ENCODE results near the gene FGR. TPM values are rescaled to one million over a fixed set of nuclear protein-coding genes. Genes with fewer than 3 reads are reported as not detected.
A peak's percentile ranks its signal among the peaks of the same experiment; 100 is the strongest.
"Not testable (repeated sequence)": the region's sequence is repeated elsewhere in the genome, so short reads cannot be mapped to it uniquely, and the experiment has no call there.

The FGR gene
- not detected in 2 replicates for total RNA-seq (2014; rRNA removed; shearing (Covaris generic))
- not detected in 2 replicates for polyA plus RNA-seq (2015; cell fraction: cytosol; rRNA removed)
- not detected in 2 replicates for polyA plus RNA-seq (2015; cell fraction: nucleus; rRNA removed)

DNA sequence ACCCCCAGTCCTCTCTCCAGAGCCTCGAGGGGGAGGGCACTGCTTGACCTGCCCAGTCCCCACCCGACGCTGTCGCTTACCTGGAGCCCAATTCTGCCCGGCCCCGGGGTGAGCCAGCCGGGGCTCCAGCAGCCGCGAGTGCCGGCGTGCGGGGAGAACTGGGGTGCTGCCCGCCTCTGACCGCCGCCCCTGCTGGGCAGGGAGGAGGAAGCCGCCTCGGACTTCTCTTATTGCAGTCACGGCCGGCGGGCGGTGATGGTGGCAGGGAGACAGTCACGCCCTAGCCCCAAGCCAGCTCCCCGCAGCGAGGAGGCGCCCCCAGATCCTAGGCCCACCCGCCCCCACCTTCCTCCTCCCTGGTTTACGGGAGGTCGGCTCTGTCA lies at the start of gene FGR:
Gene FGR, minus strand, starts transcription at position 201 of the 383 bp plus-strand sequence. CDS start 11,269 bp downstream, outside the sequence.
- DNase-seq (ENCODE audit: low read depth) = no peak

DNA sequence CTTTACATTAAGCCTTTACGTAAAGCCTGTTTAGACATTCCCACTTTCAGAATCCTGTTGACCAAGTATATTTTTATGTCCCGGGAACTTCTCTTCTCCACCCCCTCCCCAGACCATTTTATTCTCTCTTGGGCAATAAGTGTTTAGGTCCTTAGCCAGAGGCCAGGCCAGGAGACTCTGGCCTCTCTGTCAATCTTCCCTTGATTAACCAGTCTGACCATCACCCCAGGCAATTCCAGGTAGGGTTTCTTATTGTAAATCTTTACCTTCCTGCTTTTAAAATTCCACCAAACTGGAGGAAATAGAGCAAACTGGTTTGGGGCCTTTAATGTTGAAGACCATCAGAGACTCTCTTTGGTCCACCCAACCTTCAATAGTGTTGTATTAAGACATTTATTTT lies 49.2 kb upstream of the FGR start:
- no peak for DNase-seq (ENCODE audit: low read depth)

DNA sequence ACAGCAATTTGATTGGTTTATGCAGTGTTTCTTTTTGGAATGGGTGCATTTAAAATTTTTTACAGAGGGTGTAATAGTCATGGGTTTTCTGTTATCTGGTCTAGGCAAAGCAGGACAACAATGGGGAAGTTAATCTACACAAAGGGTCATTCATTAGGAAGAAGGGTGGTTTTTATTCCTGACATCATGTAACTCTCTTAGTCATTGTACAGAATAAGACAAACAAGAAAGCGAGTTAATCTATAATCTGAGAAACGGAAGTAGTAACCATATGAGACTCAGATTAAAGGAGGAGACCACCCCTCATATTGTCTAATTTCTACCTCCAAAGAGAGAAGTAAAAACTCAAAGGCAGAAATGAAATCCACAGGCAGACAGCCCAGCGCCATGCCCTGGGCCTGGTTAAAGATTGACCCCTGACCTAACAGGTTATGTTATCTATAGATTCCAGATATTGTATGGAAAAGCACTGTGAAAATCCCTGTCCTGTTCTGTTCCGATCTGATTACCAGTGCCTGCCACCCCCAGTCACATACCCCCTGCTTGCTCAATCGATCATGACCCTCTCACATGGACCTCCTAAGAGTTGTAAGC lies 47.5 kb upstream of the FGR start:
- no peak for DNase-seq (ENCODE audit: low read depth)

DNA sequence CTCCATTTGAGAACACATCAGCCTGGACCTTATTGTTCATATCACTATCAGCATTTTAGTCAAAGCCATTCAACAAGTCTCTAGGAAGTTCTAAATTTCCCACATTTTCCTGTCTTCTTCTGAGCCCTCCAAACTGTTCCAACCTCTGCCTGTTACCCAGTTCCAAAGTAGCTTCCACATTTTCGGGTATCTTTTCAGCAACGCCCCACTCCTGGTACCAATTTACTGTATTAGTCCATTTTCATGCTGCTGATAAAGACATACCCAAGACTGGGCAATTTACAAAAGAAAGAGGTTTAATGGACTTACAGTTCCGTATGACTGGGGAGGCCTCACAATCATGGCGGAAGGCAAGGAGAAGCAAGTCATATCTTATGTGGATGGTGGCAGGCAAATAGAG lies 46.6 kb upstream of the FGR start:
- not testable (repeated sequence) for DNase-seq (ENCODE audit: low read depth)

DNA sequence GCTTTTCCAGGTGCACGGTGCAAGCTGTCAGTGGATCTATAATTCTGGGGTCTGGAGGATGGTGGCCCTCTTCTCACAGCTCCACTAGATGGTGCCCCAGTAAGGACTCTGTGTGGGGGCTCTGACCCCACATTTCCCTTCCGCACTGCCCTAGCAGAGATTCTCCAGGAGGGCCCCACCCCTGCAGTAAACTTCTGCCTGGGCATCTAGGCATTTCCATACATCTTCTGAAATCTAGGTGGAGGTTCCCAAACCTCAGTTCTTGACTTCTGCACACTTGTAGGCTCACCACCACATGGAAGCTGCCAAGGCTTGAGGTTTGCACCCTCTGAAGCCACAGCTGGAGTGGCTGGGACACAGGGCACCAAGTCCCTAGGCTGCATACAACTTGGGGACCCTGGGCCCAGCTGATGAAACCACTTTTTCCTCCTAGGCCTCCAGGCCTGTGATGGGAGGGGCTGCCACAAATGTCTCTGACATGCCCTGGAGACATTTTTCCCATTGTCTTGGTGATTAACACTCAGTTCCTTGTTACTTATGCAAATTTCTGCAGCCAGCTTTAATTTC lies 45.3 kb upstream of the FGR start:
- DNase-seq (ENCODE audit: low read depth) = not testable (repeated sequence)

DNA sequence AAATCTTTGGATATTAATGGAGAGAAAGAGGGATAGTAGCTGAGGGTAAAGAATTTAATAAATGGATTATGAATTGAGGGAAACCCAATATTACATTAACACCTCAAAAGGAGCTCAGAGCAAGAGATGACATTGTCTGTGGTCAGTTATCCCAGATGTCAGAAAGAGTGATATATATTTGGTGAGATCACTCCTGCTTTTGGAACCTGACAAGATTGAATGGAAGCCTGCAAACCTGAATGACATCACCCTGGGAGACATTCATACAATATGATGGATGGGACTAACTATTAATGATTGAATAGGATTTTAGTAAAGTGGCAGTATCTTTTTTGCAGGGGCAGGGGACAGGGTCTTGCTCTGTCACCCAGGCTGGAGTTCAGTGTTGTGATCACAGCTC lies 43.8 kb upstream of the FGR start:
- DNase-seq (ENCODE audit: low read depth) = no peak

DNA sequence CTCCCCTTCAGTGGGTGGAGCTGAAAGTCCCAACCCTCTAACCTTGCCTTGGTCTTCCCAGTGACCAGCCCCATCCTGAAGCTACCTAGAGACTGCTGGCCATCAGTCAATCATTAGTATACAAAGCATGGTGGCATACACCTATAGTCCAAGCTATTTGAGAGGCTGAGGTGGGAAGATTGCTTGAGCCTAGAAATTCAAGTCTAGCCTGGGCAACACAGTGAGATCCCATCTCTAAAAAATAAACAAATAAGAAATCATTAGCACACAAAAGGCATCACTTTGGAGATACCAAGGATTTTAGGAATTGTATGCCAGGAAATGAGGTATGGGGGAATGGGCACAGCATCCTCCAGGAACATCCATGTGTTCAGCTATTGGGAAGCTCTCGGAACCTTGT lies 41.4 kb upstream of the FGR start:
- no peak for DNase-seq (ENCODE audit: low read depth)

- DNase-seq (ENCODE audit: low read depth) = peak; percentile 33
Observed at GRCh38 chr1:27672750-27673112, 37.7 kb upstream of the FGR start.

DNA sequence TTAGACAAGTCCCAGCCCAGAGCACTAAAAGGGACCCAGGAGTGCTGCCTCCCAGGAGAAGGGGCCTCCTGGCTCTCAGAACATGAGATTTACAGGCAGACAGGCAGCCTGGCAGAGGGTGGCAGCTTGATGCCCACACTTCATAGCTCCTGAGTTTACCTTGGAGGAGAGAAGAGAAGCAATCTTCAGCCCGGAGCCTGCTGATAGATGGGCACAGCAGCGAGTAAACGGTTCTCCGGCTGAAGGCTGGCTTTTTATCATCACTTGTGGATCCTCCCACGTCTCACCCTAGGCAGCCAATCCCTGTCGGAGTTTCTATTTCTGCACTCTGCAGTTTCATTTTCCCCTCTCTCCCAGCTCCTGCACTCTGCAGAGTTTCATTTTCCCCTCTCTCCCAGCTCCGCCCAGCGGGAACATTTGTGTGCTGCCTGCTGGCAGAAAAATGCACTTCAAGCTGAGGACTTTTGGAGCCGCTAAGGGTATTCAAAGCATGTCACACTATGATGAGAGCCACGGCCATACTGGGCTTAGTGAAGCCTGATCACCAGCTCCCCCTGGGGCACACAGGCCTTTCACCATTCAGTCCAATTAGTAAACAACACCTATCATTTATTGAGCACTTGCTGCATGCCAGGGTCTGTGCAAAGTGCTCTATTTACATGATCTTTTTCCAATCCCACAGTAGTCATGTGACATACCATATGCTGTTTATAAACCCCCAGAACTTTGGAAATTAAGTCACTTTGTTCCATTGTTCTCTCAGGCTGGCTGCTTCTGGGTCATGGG lies 37.2 kb upstream of the FGR start, which contains the start of gene IFI6:
Gene IFI6, minus strand, starts transcription at position 229 of the 786 bp plus-strand sequence. CDS start 2,878 bp downstream, outside the sequence.
- peak; percentile 97 for DNase-seq (ENCODE audit: low read depth)

DNA sequence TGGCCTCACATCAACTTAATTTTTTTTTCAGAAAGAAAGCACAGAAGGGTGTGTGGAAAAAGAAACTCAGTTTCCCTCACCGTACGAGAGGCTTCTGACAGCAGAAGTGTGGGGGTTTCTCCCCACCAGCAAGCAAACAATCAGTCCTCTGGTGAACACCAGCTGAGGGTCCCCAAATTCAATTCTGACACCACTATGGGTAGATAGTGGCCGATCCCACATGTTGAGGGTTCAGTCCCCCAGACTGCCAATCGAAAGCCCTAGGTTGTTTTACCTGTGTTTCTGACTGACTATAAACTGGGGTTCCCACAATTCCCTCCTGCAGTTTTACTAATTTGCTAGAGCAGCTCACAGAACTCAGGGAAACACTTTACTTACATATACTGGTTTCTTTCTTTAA lies 34.9 kb upstream of the FGR start:
- no peak for DNase-seq (ENCODE audit: low read depth)

GRCh38 chr1:27668808-27669723 lies 34.1 kb upstream of the FGR start:
- no peak for DNase-seq (ENCODE audit: low read depth)

GRCh38 chr1:27668121-27668807 lies 33.3 kb upstream of the FGR start:
- no peak for DNase-seq (ENCODE audit: low read depth)

DNA sequence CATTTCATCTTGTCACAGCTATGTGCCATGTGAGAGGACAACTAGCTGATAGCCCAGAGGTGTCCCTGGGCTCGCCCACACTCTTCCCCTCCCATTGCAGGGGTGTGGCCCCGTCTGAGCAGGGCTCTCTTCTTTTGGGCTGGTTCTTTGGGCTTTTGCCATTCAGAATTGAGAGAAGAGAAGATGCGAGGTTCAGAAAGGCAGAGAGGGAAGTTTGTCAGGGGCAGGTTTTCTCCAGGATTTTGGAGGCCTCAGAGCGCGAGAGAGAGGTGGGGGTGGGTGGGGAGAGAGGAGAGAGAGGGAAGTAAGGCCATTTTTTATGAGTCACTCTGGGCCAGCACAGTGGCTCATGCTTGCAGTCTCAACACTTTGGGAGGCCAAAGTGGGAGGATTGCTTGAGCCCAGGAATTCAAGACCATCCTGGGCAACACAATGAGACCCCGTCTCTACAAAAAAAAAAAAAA lies 31.8 kb upstream of the FGR start:
- peak; percentile 37 for DNase-seq (ENCODE audit: low read depth)

- no peak for DNase-seq (ENCODE audit: low read depth)
Observed at GRCh38 chr1:27666294-27666693, 31.3 kb upstream of the FGR start.

DNA sequence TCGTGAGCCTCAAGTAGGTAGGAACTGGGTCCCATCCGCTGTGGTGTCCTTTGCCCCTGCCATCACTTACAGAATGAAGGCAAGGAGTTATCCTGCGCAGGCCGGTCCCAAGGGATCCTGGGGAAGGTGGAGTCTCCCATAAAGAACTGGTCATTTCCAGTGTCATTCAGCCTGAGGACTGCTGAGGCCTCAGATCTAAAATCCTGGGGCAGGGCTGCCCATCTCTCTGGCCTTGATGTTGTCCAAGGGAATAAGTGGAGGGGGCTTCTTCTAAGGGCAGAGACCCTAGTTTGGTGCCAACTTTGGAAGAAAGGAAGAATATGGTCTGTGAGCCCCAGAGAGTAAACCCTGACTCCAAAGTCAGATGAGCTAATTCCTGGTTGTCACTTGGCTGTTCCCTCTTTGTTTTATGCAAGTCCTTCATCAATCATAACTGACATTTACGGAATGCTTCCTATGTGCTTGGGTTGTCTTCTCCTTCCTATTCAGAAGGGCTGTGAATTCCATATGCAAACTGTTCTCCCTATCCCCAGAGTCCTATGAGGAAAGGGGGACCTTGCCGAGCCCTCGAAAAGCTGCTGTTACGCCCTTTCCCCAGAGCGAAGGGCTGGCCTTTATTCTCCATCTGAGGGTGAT lies 30.1 kb upstream of the FGR start:
- no peak for DNase-seq (ENCODE audit: low read depth)

GRCh38 chr1:27664291-27664690 lies 29.3 kb upstream of the FGR start:
- no peak for DNase-seq (ENCODE audit: low read depth)

DNA sequence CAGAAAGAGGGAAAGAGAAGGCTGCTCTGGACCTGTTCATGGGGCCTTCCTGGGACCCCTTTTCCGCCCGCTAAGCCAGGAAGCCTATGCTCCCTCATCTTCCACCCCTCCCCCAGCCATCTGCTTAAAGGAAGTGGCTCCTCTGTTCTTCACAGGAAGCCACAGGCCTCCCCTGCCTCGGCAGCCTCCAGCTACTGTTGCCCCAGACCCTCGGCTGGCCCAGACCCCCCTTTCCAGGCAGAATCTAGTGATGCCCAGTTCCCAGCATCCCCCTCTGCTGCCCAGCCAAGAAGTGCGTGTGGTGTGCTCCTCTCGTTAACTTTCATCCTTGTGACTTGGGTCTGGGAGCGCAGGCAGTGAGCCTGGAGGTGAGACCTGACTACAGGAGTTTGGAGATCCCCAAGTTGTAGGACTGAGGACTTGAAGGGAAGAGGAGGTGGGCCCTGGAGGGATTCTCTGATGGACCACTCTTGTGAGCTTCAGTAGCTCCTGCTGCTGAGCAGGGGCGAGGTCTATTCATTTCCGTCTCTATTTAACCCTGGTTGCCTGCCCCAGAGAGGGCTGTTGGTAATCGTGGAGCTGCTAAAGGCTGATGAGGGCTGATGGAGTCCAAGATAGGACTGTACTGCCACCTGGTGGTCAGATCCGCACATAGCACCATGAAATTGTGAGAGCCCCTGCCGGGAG lies 27.9 kb upstream of the FGR start:
- peak; percentile 84 for DNase-seq (ENCODE audit: low read depth)

DNA sequence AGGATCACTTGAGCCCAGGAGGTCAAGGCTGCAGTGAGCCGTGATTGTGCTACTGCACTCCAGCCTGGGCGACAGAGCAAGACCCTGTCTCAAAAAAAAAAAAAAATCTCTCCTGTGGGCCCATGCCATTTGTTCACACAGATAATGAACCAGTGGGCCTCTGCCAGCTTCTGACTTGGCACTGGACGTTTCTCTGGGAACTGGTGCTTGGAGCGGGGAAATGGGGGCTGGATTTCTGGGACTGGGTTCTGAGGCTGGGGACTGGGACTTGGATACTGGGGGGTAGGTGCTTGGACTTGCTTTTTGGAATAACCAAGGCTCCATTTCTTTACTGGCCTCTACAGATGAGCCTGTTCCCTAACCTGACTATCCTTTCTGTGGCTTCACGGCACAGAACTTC lies 27.3 kb upstream of the FGR start:
- no peak for DNase-seq (ENCODE audit: low read depth)

GRCh38 chr1:27661412-27662075 lies 26.6 kb upstream of the FGR start:
- no peak for DNase-seq (ENCODE audit: low read depth)

Data from HT1080 (cell line).